SU-DHL-6 (cell line): ENCODE results near the gene CYP1B1.
"Not testable (repeated sequence)": the region's sequence is repeated elsewhere in the genome, so short reads cannot be mapped to it uniquely, and the experiment has no call there.

ENCODE experiments used
- H2AFZ ChIP-seq: fragments of 200-600 bp; sonication (generic); 2 replicates; pipeline ENCODE4 v1.6.1; 2014; ENCODE audit warnings: low read depth, mild to moderate bottlenecking, moderate library complexity, mixed read lengths, antibody characterized with exemption, low read length; ENCODE audit not compliant: severe bottlenecking
- H3F3A ChIP-seq: fragments of 200-600 bp; shearing (Covaris generic); 2 replicates; pipeline ENCODE4 v1.6.0; 2016; ENCODE audit warnings: antibody characterized with exemption, mild to moderate bottlenecking; ENCODE audit not compliant: insufficient read depth
- H3K27ac ChIP-seq: fragments of 200-600 bp; sonication (generic); 2 replicates; pipeline ENCODE4 v1.5.1; 2016; ENCODE audit warnings: low read depth, mild to moderate bottlenecking, low read length, moderate library complexity, mixed read lengths
- H3K27me3 ChIP-seq: fragments of 200-600 bp; sonication (generic), shearing (Covaris generic); 2 replicates; pipeline ENCODE4 v1.6.0; 2014; ENCODE audit warnings: mild to moderate bottlenecking, low read length
- H3K36me3 ChIP-seq: fragments of 200-600 bp; sonication (generic); 2 replicates; pipeline ENCODE4 v1.6.1; 2014; ENCODE audit warnings: mild to moderate bottlenecking, low read length, mixed read lengths
- H3K4me2 ChIP-seq: fragments of 300-600, 200-600 bp; shearing (Covaris generic), sonication (generic); 2 replicates; pipeline ENCODE4 v1.6.0; 2014; ENCODE audit warnings: low read length, low read depth, mild to moderate bottlenecking; ENCODE audit not compliant: poor library complexity, severe bottlenecking
- H3K4me3 ChIP-seq: fragments of 200-600 bp; sonication (generic); 2 replicates; pipeline ENCODE4 v1.5.1; 2014; ENCODE audit warnings: antibody characterized with exemption, low read length, mild to moderate bottlenecking, mixed read lengths; ENCODE audit not compliant: insufficient read depth, poor library complexity, severe bottlenecking
- H3K79me2 ChIP-seq: fragments of 200-600 bp; sonication (generic); 2 replicates; pipeline ENCODE4 v1.6.1; 2014; ENCODE audit warnings: mild to moderate bottlenecking, low read length, moderate library complexity; ENCODE audit not compliant: insufficient read depth
- H3K9ac ChIP-seq: fragments of 200-600 bp; sonication (generic); 2 replicates; pipeline ENCODE4 v1.7.0; 2014; ENCODE audit warnings: mild to moderate bottlenecking, low read length
- H3K9me2 ChIP-seq: fragments of 200-600 bp; sonication (generic); replicated peaks from 2 replicates; pipeline ENCODE4 v1.6.1; 2014; ENCODE audit warnings: low read length; ENCODE audit not compliant: insufficient read depth
- H3K9me3 ChIP-seq: fragments of 200-600 bp; sonication (generic); 2 replicates; pipeline ENCODE4 v1.6.1; 2014; ENCODE audit warnings: low read length, mixed read lengths; ENCODE audit not compliant: insufficient read depth
- H4K20me1 ChIP-seq: fragments of 200-600 bp; sonication (generic); 2 replicates; pipeline ENCODE4 v1.6.1; 2014; ENCODE audit warnings: low read depth, mild to moderate bottlenecking, antibody characterized with exemption, low read length, moderate library complexity, mixed read lengths
- CTCF ChIP-seq: fragments of 200-600 bp; sonication (generic); IDR thresholded peaks from one replicate; pipeline ENCODE4 v1.5.1; 2017; ENCODE audit warnings: antibody characterized with exemption, mild to moderate bottlenecking, low read length, moderate library complexity; ENCODE audit not compliant: insufficient read depth, poor library complexity, severe bottlenecking
- EZH2phosphoT487 ChIP-seq: fragments of 200-600 bp; sonication (generic), shearing (Covaris generic); conservative IDR thresholded peaks from 2 replicates; pipeline ENCODE4 v1.6.1; 2018; ENCODE audit warnings: mild to moderate bottlenecking, antibody characterized with exemption, low read length, moderate library complexity, mixed read lengths

CYP1B1 gene

GRCh38 chr2:38113051-38113450 lies 37.1 kb upstream of the CYP1B1 start:
- no peaks in the 10 kb centered on the region for H3K27me3 ChIP-seq

GRCh38 chr2:38111350-38111749 lies 35.4 kb upstream of the CYP1B1 start:
- not testable (repeated sequence) for H3K9me2 ChIP-seq, H3K9ac ChIP-seq, H3K36me3 ChIP-seq, H4K20me1 ChIP-seq, H3K27ac ChIP-seq, H3K27me3 ChIP-seq, H3K4me3 ChIP-seq, H3F3A ChIP-seq, H3K79me2 ChIP-seq, H3K9me3 ChIP-seq, H2AFZ ChIP-seq, H3K4me2 ChIP-seq

More at GRCh38 chr2:38113051-38113450, 37.1 kb upstream of the CYP1B1 start:
- no peak overlapping the region for H2AFZ ChIP-seq
- no peak overlapping the region for H3K4me2 ChIP-seq
- H3K79me2 ChIP-seq = no peaks in the 10 kb centered on the region
- H3F3A ChIP-seq = no peaks in the 10 kb centered on the region
- no peak for TF ChIP-seq CTCF
- TF ChIP-seq EZH2phosphoT487 = no peak
- H3K4me3 ChIP-seq = no peak overlapping the region
- no peaks in the 10 kb centered on the region for H3K36me3 ChIP-seq
- no peaks in the 10 kb centered on the region for H4K20me1 ChIP-seq
- no peaks in the 10 kb centered on the region for H3K9me2 ChIP-seq
- H3K9ac ChIP-seq = no peak overlapping the region
- H3K9me3 ChIP-seq = no peaks in the 10 kb centered on the region
- no peak overlapping the region for H3K27ac ChIP-seq

- no peaks in the 10 kb centered on the region for H4K20me1 ChIP-seq
- no peaks in the 10 kb centered on the region for H3K27me3 ChIP-seq
- no peaks in the 10 kb centered on the region for H3K36me3 ChIP-seq
- no peak overlapping the region for H3K4me3 ChIP-seq
- no peaks in the 10 kb centered on the region for H3K79me2 ChIP-seq
- no peaks in the 10 kb centered on the region for H3K9me2 ChIP-seq
- H3K4me2 ChIP-seq = no peak overlapping the region
- no peaks in the 10 kb centered on the region for H3F3A ChIP-seq
- no peaks in the 10 kb centered on the region for H3K9me3 ChIP-seq
- H3K27ac ChIP-seq = no peak overlapping the region
- H2AFZ ChIP-seq = no peak overlapping the region
- no peak overlapping the region for H3K9ac ChIP-seq
- TF ChIP-seq EZH2phosphoT487 (no peak), CTCF (no peak)
Measured at GRCh38 chr2:38109732-38110181, 33.8 kb upstream of the CYP1B1 start.

- Histone ChIP-seq H2AFZ (no peak overlapping the region), H3K4me3 (no peak overlapping the region), H3F3A (no peaks in the 10 kb centered on the region), H3K9me2 (no peaks in the 10 kb centered on the region), H3K27me3 (no peaks in the 10 kb centered on the region), H3K36me3 (no peaks in the 10 kb centered on the region), H3K4me2 (no peak overlapping the region), H3K9me3 (no peaks in the 10 kb centered on the region), H4K20me1 (no peaks in the 10 kb centered on the region), H3K9ac (no peak overlapping the region), H3K79me2 (no peaks in the 10 kb centered on the region), H3K27ac (no peak overlapping the region)
- no peak for TF ChIP-seq CTCF
Measured at GRCh38 chr2:38108907-38109731, 33.2 kb upstream of the CYP1B1 start.
